AG04449 (cell line): ENCODE data around the gene MYBPC3.

Source experiments
- CTCF ChIA-PET: fragments of 350-600 bp; formaldehyde crosslinking; extraction: SDS; loops from one replicate; lab custom pipeline; 2021; ENCODE audit warnings: antibody characterized with exemption; lab: Yijun Ruan, JAX
- POLR2A ChIA-PET: fragments of 400-600, 350-600 bp; formaldehyde crosslinking; extraction: SDS; loops from one replicate; lab custom pipeline; 2020; ENCODE audit warnings: antibody characterized with exemption, inconsistent platforms; lab: Yijun Ruan, JAX
- DNase-seq: peaks from one replicate; pipeline ENCODE4 v3.0.0-alpha.2; 2010; ENCODE audit warnings: low read depth, low spot score
- H3K4me3 ChIP-seq: 2 replicates; pipeline ENCODE4 v1.5.1; 2011; ENCODE audit warnings: low read depth, mild to moderate bottlenecking, control low read depth, low read length
- TF ChIP-seq, protein P1 (sequence below): IDR thresholded peaks from one replicate; pipeline ENCODE4 v1.5.1; 2011; ENCODE audit warnings: mild to moderate bottlenecking, moderate library complexity, low read length, control low read depth, inconsistent platforms; ENCODE audit not compliant: insufficient read depth; ENCODE audit errors: missing control alignments

Gene MYBPC3

DNA sequence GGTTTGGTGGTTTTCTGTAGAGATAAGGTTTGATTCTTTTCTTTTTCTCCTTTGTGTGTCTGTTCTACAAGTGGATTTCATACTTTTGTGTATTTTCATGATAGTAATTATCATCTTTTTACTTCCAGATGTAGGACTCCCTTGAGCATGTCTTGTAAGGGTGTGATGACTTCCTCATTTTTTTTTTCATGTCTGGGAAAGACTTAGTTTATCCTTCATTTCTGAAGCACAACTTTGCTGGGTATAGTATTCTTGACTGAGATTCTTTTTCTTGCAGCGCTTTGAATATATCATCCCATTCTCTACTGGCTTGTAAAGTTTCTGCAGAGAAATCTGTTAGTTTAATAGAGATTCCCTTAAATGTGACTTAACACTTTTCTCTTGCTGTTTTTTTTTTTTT is 49.6 kb downstream of the MYBPC3 start:
- CTCF ChIA-PET: interaction anchor here (1.0 kb wide), 1 partner anchor 52 kb away, joined by 3 read pairs; no protein-coding TSS in a partner anchor
- POLR2A ChIA-PET: no interaction called here

GRCh38 chr11:47299078-47299477 is 53.4 kb downstream of the MYBPC3 start:
- POLR2A ChIA-PET: no interaction called here

More for the DNA sequence above, 49.6 kb downstream of the MYBPC3 start:
- no peak overlapping the region for H3K4me3 ChIP-seq
- TF ChIP-seq, protein P1, sequence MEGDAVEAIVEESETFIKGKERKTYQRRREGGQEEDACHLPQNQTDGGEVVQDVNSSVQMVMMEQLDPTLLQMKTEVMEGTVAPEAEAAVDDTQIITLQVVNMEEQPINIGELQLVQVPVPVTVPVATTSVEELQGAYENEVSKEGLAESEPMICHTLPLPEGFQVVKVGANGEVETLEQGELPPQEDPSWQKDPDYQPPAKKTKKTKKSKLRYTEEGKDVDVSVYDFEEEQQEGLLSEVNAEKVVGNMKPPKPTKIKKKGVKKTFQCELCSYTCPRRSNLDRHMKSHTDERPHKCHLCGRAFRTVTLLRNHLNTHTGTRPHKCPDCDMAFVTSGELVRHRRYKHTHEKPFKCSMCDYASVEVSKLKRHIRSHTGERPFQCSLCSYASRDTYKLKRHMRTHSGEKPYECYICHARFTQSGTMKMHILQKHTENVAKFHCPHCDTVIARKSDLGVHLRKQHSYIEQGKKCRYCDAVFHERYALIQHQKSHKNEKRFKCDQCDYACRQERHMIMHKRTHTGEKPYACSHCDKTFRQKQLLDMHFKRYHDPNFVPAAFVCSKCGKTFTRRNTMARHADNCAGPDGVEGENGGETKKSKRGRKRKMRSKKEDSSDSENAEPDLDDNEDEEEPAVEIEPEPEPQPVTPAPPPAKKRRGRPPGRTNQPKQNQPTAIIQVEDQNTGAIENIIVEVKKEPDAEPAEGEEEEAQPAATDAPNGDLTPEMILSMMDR: no peak
- DNase-seq: no peak

GRCh38 chr11:47296045-47296444 is 56.5 kb downstream of the MYBPC3 start:
- H3K4me3 ChIP-seq: no peak overlapping the region
- ChIA-PET POLR2A (no interaction called here), CTCF (interaction anchor here (1.1 to 1.2 kb wide), 2 partner anchors 25 to 59 kb away, joined by 3 to 5 read pairs; no protein-coding TSS in a partner anchor)
- DNase-seq: no peak
- TF ChIP-seq, protein P1: no peak

More at GRCh38 chr11:47299078-47299477, 53.4 kb downstream of the MYBPC3 start:
- TF ChIP-seq, protein P1: no peak
- DNase-seq: no peak
- CTCF ChIA-PET: no interaction called here
- H3K4me3 ChIP-seq: no peak overlapping the region

- no peak overlapping the region for H3K4me3 ChIP-seq
- CTCF ChIA-PET: interaction anchor here (1.0 to 1.2 kb wide), 3 partner anchors 24 to 80 kb away, joined by 3 to 5 read pairs (median 3); partner anchors contain the start of gene DDB2
- TF ChIP-seq, protein P1: no peak
- POLR2A ChIA-PET: no interaction called here
- no peak for DNase-seq
Measured at GRCh38 chr11:47295385-47295784, 57.1 kb downstream of the MYBPC3 start.

DNA sequence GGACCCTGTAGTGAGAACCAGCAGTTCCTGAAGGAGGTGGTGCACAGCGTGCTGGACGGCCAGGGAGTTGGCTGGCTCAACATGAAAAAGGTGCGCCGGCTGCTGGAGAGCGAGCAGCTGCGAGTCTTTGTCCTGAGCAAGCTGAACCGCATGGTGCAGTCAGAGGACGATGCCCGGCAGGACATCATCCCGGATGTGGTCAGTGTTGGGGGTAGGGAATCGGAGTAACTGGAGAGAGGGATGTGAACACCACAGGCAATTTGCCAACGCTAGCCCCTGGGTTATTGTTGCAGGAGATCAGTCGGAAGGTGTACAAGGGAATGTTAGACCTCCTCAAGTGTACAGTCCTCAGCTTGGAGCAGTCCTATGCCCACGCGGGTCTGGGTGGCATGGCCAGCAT is 62.6 kb downstream of the MYBPC3 start:
- ChIA-PET CTCF (no interaction called here), POLR2A (no interaction called here)
- no peak for DNase-seq
- TF ChIP-seq, protein P1: no peak
- no peak overlapping the region for H3K4me3 ChIP-seq

GRCh38 chr11:47288066-47288465 is 64.4 kb downstream of the MYBPC3 start:
- DNase-seq: no peak
- TF ChIP-seq, protein P1: no peak
- H3K4me3 ChIP-seq: no peak overlapping the region
- CTCF ChIA-PET: no interaction called here
- POLR2A ChIA-PET: no interaction called here
